ENCODE measurements around the gene ZNF593OS. TPM values are rescaled to one million over a fixed set of nuclear protein-coding genes. Genes with fewer than 3 reads are reported as not detected.

Gene ZNF593OS
- total RNA-seq, 1 experiment from 2014 or later = not detected

DNA sequence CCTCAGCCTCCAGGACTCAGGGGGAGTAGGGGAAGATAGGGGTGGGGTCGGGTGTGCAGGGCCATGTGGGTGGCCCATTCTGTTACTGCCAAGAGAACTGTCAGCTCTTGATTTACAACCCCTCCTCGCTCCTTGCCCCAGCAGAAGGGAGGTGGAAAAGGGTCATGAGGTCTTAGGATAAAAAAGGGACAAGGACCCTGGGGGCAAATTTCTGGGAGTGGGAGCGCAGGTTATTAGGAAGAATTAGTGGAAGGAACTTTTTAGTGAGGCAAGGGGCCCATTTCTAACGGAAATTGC, 11.9 kb downstream of the ZNF593OS start:
- Mint-ChIP-seq H3K9me3 (peaks cover 0 to 4% of the 10 kb centered on the region in 2 experiments; a peak in 1 of 5 replicates), H3K4me1 (peaks cover 48 to 56% of the 10 kb centered on the region in 2 experiments), H3K36me3 (ENCODE audit: insufficient read depth in 1 of 3, low read depth in 3 of 3) (no peaks in the 10 kb centered on the region), H3K27me3 (ENCODE audit: low read depth) (peaks cover 94% of the 10 kb centered on the region), H3K4me3 (peak overlapping the region in 1 of 2 experiments; percentile 65; a peak in 2 of 5 replicates), H3K27ac (no peak overlapping the region)
- no peak overlapping the region for H3K27ac ChIP-seq (ENCODE audit: insufficient read length, low read depth, low read length)
- no peak overlapping the region for H2AFZ ChIP-seq (ENCODE audit: low read length)
- no peaks in the 10 kb centered on the region for H4K20me1 ChIP-seq (ENCODE audit: control insufficient read depth, insufficient read depth, insufficient read length)
- no peak overlapping the region for H3K4ac ChIP-seq (ENCODE audit: low read depth, low read length)
- TF ChIP-seq, protein P1, sequence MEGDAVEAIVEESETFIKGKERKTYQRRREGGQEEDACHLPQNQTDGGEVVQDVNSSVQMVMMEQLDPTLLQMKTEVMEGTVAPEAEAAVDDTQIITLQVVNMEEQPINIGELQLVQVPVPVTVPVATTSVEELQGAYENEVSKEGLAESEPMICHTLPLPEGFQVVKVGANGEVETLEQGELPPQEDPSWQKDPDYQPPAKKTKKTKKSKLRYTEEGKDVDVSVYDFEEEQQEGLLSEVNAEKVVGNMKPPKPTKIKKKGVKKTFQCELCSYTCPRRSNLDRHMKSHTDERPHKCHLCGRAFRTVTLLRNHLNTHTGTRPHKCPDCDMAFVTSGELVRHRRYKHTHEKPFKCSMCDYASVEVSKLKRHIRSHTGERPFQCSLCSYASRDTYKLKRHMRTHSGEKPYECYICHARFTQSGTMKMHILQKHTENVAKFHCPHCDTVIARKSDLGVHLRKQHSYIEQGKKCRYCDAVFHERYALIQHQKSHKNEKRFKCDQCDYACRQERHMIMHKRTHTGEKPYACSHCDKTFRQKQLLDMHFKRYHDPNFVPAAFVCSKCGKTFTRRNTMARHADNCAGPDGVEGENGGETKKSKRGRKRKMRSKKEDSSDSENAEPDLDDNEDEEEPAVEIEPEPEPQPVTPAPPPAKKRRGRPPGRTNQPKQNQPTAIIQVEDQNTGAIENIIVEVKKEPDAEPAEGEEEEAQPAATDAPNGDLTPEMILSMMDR (conservative IDR thresholded peaks at IDR 0.05) = no peak
- no peaks in the 10 kb centered on the region for H3K9me3 ChIP-seq (ENCODE audit: control insufficient read depth, low read depth, low read length)
- peaks cover 47% of the 10 kb centered on the region; the same call in 1 of the 2 replicates for H3K27me3 ChIP-seq (ENCODE audit: insufficient read depth, low read length)
- H3K79me1 ChIP-seq (ENCODE audit: insufficient read depth, low read depth, low read length, poor library complexity, severe bottlenecking) = no peaks in the 10 kb centered on the region
- no peak overlapping the region for H3K9ac ChIP-seq (ENCODE audit: extremely low read depth, insufficient read length, low read length)
- no peak overlapping the region for H2BK120ac ChIP-seq (ENCODE audit: low read depth, low read length, poor library complexity, severe bottlenecking)
- H3K4me2 ChIP-seq (ENCODE audit: insufficient read depth, insufficient read length, low read length) = no peak overlapping the region
- H4K8ac ChIP-seq (replicated peaks; ENCODE audit: insufficient read length, low read depth, low read length) = no peak overlapping the region
- H3K14ac ChIP-seq (ENCODE audit: insufficient read depth, low read length) = no peak overlapping the region
- no peaks in the 10 kb centered on the region for H3K79me2 ChIP-seq (ENCODE audit: insufficient read depth, low read length)
- DNase-seq = no peak
- H2BK12ac ChIP-seq (ENCODE audit: insufficient read length, low read depth, low read length) = no peak overlapping the region
- WGBS (ENCODE audit: extremely low coverage, insufficient read length, low lambda C conversion rate) = no CpG with 5 or more reads among the region's 4 CpGs
- H3K23ac ChIP-seq (ENCODE audit: insufficient read length, low read depth, low read length) = no peak overlapping the region
- H2BK20ac ChIP-seq (ENCODE audit: low read depth, low read length, poor library complexity, severe bottlenecking) = no peak overlapping the region
- H4K5ac ChIP-seq (ENCODE audit: insufficient read length, low read depth, low read length) = no peak overlapping the region
- no peak overlapping the region for H2BK5ac ChIP-seq (ENCODE audit: insufficient read length, low read length)
- no peak overlapping the region for H3T11ph ChIP-seq (ENCODE audit: low read length)
- no peak overlapping the region for H3K18ac ChIP-seq (ENCODE audit: insufficient read length, low read depth, low read length)
- H3K4me1 ChIP-seq (ENCODE audit: insufficient read depth, low read length) = peaks cover 11% of the 10 kb centered on the region; the same call in 1 of the 2 replicates
- no peak overlapping the region for H3K56ac ChIP-seq (ENCODE audit: insufficient read length, low read depth, low read length)
- H2BK15ac ChIP-seq (ENCODE audit: low read depth, low read length) = no peak overlapping the region
- H2AK5ac ChIP-seq (ENCODE audit: insufficient read length, low read length) = no peak overlapping the region
- H4K91ac ChIP-seq (ENCODE audit: insufficient read length, low read depth, low read length) = no peak overlapping the region
- peaks cover 29% of the 10 kb centered on the region for H3K23me2 ChIP-seq (ENCODE audit: insufficient read length, low read depth, low read length, poor library complexity, severe bottlenecking)

Measured in H9 (cell line).